OCI-M1 (cell line): Measurements from ENCODE around the gene TTC39B.
A peak's percentile ranks its signal among the peaks of the same experiment; 100 is the strongest.

Experiments
- DNase-seq: peaks from one replicate; lab custom pipeline; 2025; lab: John Stamatoyannopoulos, UW

Gene TTC39B

DNA sequence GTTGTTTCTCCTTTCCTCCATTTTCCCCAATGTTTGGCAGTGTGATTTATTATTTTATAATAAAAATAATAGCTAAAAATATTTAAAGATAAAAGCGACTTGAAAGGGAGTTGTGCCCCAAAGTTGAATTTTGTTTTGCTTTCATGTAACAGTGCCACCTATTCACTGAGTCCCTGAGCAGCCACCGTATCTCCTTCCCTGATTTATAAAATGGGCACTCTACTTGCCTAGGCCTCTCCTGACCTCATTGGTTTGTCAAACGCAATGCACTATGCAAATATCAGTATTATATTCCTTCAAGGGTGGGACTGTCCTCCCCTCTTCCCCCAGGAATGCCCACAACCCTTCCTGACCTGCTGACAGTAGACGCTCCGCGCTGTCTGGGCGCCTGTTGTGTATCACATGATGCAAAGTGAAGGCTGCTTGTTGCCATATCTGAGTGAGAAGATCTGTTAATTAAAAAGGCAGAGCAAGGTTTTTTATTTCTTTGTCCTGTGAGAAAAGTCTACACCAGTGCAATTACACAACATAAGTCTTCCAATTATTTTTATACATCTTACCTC, 81.4 kb downstream of the TTC39B start:
- no peak for DNase-seq

DNA sequence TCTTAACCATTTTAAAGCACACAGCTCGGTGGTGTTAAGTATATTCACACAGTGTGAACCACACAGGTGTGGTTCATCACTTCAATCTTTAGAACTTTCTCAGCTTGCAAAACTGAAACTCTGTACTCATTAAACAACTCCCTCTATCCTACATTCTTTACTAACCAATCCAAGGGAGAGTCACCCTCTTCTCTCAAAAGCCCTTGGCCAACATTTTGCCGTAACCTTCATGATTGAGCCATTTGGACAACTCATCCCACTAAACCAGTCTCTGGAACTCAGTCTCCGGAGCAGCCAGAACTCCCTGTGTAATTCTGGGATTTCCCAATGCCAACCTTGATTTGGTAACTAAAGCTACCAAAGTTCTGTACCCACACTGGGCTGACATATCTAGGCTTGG, 84.7 kb downstream of the TTC39B start:
- no peak for DNase-seq

DNA sequence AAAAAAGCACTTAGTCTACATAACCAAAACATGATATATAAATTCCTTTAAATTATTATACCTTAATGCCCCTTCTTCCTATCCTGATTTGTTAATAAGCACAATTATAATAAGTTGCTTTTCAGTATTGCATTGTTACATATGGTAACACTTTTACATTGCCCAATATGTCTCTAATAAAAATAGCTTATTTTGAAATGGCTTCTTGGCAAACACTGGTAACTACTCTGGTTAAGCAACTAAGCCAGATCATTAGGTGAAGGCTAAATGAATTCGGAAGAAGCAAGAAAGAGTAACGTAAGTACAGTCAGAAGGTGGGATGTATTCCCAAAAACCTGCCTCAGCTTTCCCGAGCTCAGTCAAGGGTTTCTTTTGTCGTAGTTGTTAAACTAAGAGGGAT, 85.3 kb downstream of the TTC39B start:
- no peak for DNase-seq

DNA sequence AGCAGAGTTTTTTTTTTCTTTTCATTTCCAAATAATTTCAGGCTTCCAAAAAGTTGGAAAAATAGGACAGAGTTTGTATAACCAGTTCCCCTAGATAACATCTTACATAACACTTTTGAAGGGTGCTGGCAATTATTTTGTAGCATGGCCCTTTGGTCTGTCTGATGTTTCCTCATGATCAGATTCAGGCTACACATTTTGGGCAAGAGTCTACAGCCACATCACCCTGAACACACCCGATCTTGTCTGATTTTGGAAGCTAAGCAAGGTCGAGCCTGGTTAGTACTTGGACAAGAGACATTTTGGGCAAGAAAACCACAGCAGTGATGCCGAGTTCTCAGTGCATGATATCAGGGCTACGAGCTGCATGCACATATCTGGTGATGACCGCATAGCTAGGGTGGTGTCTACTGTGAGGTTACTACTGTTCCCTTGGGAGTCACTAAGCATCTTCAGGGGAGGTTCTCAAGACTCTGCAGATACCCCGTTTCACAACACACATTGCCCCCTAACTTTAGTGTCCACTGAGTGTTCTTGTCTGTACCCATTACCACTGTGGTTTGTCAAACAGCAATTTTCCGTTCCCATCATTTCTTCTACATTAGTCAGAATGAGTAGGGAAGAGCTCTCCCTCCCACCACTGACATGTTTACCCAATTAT, 86.2 kb downstream of the TTC39B start:
- DNase-seq: no peak

DNA sequence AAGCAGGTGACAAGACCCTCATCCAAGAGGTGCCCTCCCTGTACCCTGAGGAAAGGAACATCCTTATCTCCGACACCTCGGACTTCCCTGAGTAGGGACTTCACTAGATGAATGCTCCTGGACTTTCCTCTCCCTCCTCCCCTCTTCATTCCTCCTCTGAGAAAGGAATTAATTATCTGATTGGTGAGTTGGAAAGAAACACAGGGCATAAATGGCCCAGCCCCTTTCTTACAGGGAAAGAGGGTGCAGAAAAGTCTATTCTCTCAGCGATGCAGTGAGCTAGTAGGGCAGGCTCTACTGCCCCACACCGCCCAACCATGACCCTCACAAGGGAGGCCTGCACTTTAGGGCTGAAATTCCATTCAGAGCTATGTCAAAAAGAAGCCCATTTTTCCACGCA, 87.5 kb downstream of the TTC39B start:
- no peak for DNase-seq

DNA sequence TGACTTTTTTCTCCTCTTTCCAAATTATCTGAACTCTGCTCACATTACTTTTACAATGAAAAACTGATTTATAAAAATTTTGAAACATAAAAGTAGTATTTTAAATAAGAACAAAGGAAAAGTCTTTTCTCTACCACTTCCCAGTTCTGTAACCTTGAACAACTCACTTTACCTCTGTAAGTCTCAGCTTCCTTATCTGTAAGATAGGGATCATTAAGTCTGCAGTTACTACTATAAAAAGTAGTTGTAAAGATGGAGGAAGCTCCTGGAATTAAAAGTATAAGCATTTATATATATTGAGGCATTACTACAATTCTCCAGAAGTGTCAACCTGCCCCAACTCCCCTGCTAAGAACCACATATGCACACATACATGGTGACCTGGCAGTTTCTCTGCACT, 88.0 kb downstream of the TTC39B start:
- no peak for DNase-seq

DNA sequence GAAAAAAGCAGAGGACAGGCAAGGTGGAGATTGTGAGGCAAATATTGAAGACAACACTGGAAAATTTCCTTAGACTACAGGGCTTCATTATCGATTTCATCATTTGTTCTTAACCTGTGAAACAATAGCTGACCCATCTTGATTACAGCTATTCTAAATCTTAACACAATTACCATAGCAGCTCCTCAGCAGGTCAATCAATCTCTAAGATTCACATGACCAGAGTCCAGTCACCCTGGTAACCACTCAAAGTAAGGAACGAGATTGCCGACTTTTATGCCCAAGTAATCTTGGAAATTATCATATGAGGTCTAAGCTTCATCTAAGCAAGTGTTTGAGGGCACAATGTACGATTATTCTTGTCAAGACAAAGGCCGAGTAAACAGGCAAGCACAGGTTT, 93.8 kb downstream of the TTC39B start:
- no peak for DNase-seq

DNA sequence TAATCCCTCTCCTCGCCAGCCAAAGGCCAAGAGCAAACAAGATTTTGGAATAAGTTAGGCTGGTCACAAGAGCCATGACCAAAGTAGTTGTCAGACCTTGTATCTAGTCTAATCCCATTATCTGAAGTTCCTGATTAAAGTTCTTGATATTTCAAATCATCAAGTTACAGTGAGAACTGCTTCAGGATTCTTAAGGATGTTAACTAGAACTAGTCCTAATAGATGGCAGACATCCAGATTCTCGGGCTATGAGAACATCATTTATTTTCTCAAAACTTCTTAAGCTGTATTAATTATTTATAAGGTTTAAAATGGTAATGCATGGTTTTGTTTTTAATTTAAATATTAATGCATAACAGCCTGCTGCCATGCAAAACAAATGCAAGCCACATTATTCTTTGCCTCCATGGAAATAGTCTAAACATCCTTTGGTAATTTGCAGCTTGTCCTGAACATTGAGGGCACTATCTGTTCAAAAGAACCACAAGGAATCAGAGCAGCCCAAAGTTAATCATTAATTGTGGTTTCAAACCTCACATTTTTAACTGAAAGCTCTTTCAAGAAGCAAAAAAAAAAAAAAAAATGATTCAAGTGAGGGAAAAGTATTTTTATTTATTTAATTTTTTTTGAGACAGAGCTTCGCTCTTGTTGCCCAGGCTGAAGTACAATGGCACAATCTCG, 95.1 kb downstream of the TTC39B start:
- no peak for DNase-seq

DNA sequence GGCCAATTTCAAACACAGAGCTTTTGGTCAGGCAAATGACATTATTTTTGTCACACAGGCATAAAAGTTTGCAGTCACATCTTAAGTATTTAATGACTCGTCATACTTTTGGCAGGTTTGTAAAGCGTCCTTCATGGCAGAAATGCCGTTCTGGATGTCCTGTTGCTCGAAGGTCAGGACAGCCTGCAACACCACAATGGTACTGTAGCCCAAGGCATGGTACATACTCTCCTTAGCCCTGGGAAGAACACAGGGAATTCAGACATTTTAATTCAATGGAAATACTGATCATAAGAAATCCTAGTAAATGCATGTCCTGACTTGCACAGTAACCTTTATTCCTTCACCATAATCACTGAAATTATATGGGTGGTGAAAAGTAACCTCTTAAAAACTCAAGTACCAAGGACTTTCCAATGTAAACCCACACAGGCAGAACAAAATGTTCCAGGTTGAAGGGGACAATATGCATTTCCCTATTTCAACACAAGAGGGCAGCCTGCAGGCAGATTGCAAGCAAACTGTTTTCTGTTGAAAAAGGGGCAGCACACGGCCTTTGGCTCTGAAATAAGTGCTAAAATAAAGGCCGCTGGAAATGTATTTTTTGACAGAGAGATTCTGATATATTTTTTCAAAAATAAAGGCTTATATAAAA, 95.7 kb downstream of the TTC39B start:
- peak; percentile 67 for DNase-seq

DNA sequence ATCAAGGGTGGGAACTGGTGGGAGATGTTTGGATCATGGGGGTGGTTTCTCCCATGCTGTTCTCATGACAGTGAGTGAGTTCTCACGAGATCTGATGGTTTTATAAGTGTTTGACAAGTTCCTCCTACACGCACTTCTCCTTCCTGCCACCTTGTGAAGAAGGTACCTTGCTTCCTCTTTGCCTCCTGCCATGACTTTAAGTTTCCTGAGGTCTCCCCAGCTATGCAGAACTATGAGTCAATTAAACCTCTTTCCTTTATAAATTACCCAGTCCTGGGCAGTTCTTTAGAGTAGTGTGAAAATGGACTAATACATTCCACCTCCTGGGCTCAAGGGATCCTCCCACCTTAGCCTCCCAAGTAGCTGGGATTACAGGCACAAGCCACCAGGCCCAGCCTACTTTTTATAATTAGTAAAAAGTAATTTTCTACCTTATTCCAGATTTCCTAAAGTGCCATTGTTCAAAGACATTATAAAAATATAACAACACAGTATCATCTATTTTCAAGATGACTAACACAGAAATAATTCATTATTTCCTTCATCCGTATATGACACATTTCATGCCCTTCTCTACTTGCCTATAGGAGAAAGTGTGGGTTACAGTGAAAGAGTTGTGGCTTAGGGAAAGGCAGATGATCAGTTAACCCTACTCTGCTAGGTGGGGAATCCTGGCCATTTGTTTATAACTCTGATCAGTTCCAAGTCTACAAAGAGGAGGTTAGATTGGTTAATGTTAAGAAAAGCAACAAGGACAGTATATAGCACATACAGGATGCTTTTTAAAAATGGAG, 99.9 kb downstream of the TTC39B start:
- DNase-seq: no peak

DNA sequence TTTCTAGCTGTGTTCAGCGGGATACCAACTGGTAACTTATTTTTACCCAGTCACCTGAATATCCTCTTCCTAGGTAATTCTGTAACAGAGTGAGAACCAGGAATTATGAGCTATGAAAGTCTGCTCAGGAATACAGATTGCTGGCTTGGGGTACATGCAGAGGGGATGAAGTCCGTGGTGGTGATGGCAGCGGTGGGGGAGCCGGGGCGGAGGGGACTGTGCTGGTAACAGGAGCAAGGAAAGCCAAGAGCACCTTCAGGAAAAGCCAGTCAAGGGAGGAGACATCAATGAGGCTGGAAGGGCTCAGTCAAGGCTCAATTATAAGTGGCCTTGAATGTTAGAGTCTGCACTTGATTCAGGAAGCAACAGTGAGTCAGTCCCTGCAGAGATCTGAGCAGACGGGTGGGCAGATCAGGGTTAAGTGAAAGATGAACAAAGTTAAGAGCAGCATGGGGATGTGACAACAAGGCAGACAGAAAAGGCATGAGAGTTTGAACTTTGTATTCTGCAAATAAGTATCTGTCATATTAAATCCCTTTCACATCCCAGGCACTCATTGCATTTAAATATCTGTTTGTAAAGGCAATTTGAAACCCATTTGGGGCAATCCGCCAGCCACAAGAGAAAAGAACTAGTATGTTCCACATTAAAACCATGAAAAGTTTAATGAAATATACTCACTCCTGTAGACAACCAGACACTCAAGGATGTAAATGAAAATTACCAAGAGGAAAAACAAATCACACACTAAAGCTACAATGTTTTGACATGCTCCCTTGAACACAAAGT, 101.2 kb downstream of the TTC39B start:
- no peak for DNase-seq

DNA sequence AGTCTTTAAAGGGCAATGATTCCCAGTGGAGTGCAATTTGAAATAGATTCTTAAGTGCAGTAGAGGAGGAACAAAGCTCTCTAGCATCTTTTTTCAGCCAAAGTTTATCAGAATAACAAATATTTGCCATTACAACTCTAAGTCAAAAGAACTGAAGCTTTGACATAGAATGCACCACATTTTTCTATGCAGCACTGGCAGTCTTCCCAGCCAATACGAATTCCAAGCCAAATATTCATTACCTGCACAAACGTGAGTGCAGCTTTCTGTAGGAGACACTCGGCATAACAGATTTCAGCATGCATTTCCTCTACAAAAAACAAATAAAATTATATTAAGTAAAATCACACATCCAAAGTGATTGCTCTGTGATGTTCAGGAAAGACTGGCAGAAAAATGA, 103.4 kb downstream of the TTC39B start:
- DNase-seq: no peak

DNA sequence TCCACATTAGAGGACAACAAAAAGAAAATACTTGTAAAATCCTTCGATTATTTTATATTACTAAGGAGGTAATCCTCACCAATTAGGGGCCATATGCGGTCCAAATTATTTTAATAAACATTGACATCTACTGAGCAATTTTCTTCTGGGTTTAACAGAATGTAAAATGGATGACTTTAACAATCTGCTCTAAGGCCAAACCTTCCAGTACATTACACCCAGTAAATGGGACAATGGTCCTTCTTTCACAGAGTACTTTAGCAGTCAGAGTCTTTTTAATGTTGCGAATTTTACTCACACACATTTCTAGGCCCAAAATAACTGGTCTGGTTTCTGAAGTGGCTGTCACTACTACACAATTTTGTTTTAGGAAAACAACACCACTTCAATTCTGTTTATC, 106.9 kb downstream of the TTC39B start:
- no peak for DNase-seq

DNA sequence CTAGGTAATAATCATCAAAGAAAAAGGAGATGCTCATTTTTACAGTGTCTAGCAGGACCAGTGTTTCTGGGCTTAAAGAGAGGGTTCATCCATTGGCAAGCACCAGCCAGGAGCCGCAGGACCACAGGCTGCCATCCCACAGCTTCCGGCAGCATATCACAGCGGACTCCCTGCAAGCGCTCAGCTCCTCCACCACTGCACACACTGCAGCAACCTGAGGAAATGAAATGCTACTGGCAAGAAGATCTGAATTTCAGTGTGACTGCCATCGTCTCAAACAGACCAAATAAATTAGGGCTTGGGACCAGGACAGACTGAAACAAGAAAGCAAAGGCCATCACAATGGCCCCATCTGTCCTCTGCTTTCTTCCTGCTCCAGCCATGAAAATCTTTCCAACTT, 114.2 kb downstream of the TTC39B start:
- no peak for DNase-seq

DNA sequence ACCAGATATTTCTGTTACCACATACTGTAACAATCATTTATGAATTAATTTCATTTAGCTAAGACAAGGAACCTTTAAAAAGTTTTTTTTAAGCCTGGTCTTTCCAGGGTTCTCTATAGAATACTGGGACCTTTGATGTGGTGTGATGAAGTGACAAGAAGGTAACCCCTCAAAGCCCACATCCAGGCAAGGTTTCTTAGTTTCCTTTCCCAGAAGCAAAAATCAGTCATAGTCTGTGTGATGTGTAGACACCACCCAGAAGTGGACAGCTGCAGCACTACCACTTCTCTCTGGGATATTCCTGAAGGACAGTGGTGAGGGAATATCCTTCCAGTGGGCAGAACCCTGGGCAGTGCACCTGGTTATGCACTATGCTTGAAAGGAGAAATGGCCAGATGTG, 115.6 kb downstream of the TTC39B start:
- no peak for DNase-seq

DNA sequence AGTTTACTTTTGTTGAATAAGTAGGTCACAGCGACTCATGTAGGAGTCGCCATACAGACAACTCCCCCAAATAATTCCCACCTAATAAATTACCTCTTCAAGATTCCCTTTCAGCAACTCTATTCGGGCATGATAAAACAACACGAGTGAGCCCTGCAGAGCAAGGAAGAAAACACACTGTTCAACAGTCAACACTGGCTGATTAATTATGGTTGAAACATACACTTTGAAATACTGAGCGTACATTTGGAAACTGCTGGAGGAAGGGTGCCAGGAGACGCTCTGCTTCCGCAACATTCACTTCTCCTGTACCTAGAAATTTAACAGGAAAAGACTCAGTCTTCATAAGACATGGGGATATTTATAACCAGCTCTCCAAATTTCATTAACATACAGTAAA, 117.5 kb downstream of the TTC39B start:
- no peak for DNase-seq

DNA sequence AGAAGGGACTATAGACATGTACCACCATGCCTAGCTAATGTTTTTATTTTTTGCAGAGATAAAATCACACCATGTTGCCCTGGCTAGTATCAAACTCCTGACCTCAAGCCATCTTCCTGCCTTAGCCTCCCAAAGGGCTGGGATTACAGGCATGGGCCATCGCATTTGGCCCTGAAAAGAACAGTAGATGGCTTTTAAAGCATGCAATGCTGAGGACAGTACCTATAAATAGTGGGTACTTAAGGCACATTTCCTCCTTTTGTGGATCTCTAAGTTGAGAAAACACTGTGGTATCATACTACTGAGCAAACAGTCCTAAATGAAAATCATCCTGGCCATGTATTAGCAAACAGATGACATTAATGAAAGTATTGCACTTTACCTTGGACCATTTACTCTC, 119.4 kb downstream of the TTC39B start:
- no peak for DNase-seq

DNA sequence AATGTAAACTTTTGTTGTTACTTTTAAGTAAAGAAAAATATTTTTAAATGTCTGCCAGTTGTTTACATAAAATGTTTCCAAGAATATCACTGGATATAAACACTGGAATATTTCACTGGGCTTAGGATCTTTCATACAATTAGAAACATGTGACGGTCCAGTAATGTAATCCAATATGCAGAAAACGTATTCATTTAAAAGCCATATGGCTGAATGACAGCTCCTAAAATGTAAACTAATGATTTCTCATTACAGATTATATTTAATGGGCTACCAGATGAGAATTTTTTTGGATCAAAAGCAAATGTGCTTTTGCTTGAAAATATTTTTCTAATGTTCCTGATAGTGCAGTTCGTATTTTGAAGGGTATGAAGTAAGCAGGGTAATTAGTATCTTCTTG, 124.3 kb downstream of the TTC39B start:
- no peak for DNase-seq

DNA sequence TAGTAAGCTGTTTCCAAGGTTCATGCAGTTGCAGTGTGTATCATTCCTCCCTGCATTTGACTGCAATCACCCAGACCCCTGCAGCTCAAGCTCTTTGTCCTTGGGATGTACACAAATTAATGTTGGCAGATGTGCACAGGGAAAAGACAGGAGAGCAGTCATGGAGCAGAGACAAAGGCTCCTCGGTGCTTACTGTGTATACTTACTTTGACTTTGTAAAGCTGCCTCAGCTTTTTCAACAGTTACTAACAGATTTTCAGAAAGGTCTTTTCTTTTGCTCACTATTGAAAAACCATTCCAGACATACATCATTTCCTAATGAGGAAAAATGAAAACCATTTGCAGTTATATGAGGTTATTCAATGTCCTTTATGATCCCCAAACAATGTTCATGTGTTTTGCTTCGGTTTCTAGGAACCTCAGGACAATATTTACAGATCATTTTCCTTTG, 124.9 kb downstream of the TTC39B start:
- DNase-seq: no peak

DNA sequence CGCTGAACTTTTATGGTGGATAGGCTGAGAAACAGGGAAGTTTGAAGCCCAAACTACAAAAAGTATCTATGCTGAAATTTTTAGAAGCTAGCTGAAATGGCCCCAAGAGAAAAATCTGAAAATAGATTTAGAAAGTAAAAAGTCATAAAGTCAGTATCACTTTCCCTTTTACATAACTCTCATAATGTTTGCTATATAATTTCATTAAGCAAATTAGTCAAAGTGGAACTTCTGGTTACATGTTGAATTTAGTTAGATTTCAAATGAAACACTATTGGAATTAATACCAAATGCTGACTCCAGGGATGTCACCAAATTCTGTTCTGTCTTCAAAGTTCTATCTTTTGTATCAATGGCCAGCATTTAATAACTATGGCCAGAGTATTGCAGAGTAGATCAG, 126.9 kb downstream of the TTC39B start:
- no peak for DNase-seq

DNA sequence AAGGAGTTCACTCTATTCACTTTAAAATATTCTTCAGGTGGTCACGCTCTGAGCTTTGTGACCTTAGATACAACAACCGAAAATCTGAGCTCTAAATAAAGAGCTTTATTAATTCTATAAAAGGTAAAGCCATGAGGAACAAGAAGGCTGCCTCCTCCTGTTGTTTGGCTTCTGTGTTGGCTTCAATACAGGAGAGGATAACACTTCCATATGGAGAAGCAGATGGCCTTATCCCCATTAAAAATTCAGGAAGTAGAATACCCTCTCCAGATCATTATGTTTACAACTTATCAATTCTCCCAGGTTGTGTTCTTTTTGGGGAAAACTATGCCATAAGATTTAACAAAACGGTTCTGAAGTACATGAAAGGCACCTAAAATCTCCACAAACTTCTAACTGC, 128.4 kb downstream of the TTC39B start:
- no peak for DNase-seq

DNA sequence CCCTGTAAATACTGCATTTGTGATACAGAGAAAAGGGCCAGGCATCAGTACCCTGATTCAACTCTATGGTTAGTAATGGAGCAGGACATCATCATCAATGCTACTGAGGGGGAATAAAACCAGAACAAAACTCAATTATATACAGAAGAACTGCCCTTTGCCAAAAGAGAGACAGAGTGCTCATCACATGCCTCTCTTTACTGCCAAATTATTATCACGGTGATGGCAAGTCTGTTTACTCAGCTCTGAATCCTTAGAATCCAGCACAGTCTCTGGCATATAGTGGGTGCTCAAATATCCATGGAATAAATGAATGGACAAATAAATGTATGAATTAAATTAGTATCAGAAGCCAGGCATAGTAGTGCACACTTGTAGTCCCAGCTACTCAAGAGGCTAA, 130.2 kb downstream of the TTC39B start:
- DNase-seq: no peak
